BLaER1 (cell line): ENCODE measurements around the gene ULK4.

Experiments
- H3K27ac ChIP-seq: shearing (Covaris generic); formaldehyde crosslinking; 2 replicates; pipeline ENCODE4 v1.8.1; 2022
- H3K27me3 ChIP-seq: shearing (Covaris generic); formaldehyde crosslinking; 2 replicates; pipeline ENCODE4 v1.8.1; 2022
- H3K36me3 ChIP-seq: shearing (Covaris generic); formaldehyde crosslinking; 2 replicates; pipeline ENCODE4 v1.8.1; 2022
- H3K4me1 ChIP-seq: shearing (Covaris generic); formaldehyde crosslinking; 2 replicates; pipeline ENCODE4 v1.8.1; 2022
- H3K4me2 ChIP-seq: shearing (Covaris generic); formaldehyde crosslinking; 2 replicates; pipeline ENCODE4 v1.8.1; 2022
- H3K4me3 ChIP-seq: shearing (Covaris generic); formaldehyde crosslinking; 2 replicates; pipeline ENCODE4 v1.8.1; 2022
- H3K9ac ChIP-seq: shearing (Covaris generic); formaldehyde crosslinking; 2 replicates; pipeline ENCODE4 v1.8.1; 2022
- H3K9me3 ChIP-seq: shearing (Covaris generic); formaldehyde crosslinking; 2 replicates; pipeline ENCODE4 v1.8.1; 2022
- H4K20me1 ChIP-seq: shearing (Covaris generic); formaldehyde crosslinking; 2 replicates; pipeline ENCODE4 v1.8.1; 2022
- Cebpa-rat ChIP-seq: shearing (Covaris generic); IDR thresholded peaks from 2 replicates; pipeline ENCODE4 v1.8.1; 2022

The ULK4 gene

GRCh38 chr3:41357271-41357670 is 604.6 kb downstream of the ULK4 start:
- Histone ChIP-seq H3K27ac (no peak overlapping the region), H3K27me3 (no peaks in the 10 kb centered on the region), H3K4me1 (no peaks in the 10 kb centered on the region), H3K4me2 (no peak overlapping the region), H3K9ac (no peak overlapping the region), H3K9me3 (no peaks in the 10 kb centered on the region), H3K36me3 (no peaks in the 10 kb centered on the region), H3K4me3 (no peak overlapping the region), H4K20me1 (no peaks in the 10 kb centered on the region)
- TF ChIP-seq Cebpa-rat = no peak

- Histone ChIP-seq H3K9ac (no peak overlapping the region), H4K20me1 (no peaks in the 10 kb centered on the region), H3K4me3 (no peak overlapping the region), H3K4me1 (no peaks in the 10 kb centered on the region), H3K27me3 (no peaks in the 10 kb centered on the region), H3K4me2 (no peak overlapping the region), H3K9me3 (no peaks in the 10 kb centered on the region), H3K36me3 (no peaks in the 10 kb centered on the region), H3K27ac (no peak overlapping the region)
- no peak for TF ChIP-seq Cebpa-rat
These were observed 605.1 kb downstream of the ULK4 start for GRCh38 chr3:41356775-41357174.

GRCh38 chr3:41352510-41352909 is 609.4 kb downstream of the ULK4 start:
- Histone ChIP-seq H3K9me3 (no peaks in the 10 kb centered on the region), H3K9ac (no peak overlapping the region), H3K36me3 (no peaks in the 10 kb centered on the region), H3K4me1 (no peaks in the 10 kb centered on the region), H4K20me1 (no peaks in the 10 kb centered on the region), H3K4me3 (no peak overlapping the region), H3K27ac (no peak overlapping the region), H3K27me3 (no peaks in the 10 kb centered on the region), H3K4me2 (no peak overlapping the region)
- TF ChIP-seq Cebpa-rat = no peak

GRCh38 chr3:41350441-41350840 is 611.5 kb downstream of the ULK4 start:
- no peak overlapping the region for H3K9ac ChIP-seq
- no peaks in the 10 kb centered on the region for H3K36me3 ChIP-seq
- no peak for TF ChIP-seq Cebpa-rat
- no peaks in the 10 kb centered on the region for H3K27me3 ChIP-seq
- no peaks in the 10 kb centered on the region for H3K4me1 ChIP-seq
- no peaks in the 10 kb centered on the region for H4K20me1 ChIP-seq
- no peak overlapping the region for H3K4me3 ChIP-seq
- no peak overlapping the region for H3K27ac ChIP-seq
- no peaks in the 10 kb centered on the region for H3K9me3 ChIP-seq
- H3K4me2 ChIP-seq = no peak overlapping the region

GRCh38 chr3:41348401-41348800 is 613.5 kb downstream of the ULK4 start:
- no peaks in the 10 kb centered on the region for H3K27me3 ChIP-seq
- peaks cover 14% of the 10 kb centered on the region; the same call in 1 of the 2 replicates for H3K9me3 ChIP-seq
- TF ChIP-seq Cebpa-rat = no peak
- no peaks in the 10 kb centered on the region for H3K36me3 ChIP-seq
- no peaks in the 10 kb centered on the region for H3K4me1 ChIP-seq
- H3K9ac ChIP-seq = no peak overlapping the region
- no peak overlapping the region for H3K4me3 ChIP-seq
- H4K20me1 ChIP-seq = no peaks in the 10 kb centered on the region
- H3K27ac ChIP-seq = no peak overlapping the region
- no peak overlapping the region for H3K4me2 ChIP-seq

GRCh38 chr3:41346698-41347270 is 615.1 kb downstream of the ULK4 start:
- H3K9ac ChIP-seq = no peak overlapping the region
- H3K36me3 ChIP-seq = no peaks in the 10 kb centered on the region
- 0 out of 2 replicates have a peak, but pooled peaks cover 4% of the 10 kb centered on the region for H3K4me1 ChIP-seq
- TF ChIP-seq Cebpa-rat = no peak
- H3K9me3 ChIP-seq = peaks cover 14% of the 10 kb centered on the region; the same call in 1 of the 2 replicates
- H3K27me3 ChIP-seq = no peaks in the 10 kb centered on the region
- no peak overlapping the region for H3K27ac ChIP-seq
- H3K4me3 ChIP-seq = no peak overlapping the region
- H4K20me1 ChIP-seq = no peaks in the 10 kb centered on the region
- H3K4me2 ChIP-seq = no peak overlapping the region

GRCh38 chr3:41345788-41346187 is 616.1 kb downstream of the ULK4 start:
- Histone ChIP-seq H3K9ac (no peak overlapping the region), H3K27ac (no peak overlapping the region), H3K9me3 (peaks cover 14% of the 10 kb centered on the region; the same call in 1 of the 2 replicates), H3K36me3 (no peaks in the 10 kb centered on the region), H4K20me1 (no peaks in the 10 kb centered on the region), H3K4me3 (no peak overlapping the region), H3K4me2 (no peak overlapping the region), H3K4me1 (0 out of 2 replicates have a peak, but pooled peaks cover 4% of the 10 kb centered on the region), H3K27me3 (no peaks in the 10 kb centered on the region)
- no peak for TF ChIP-seq Cebpa-rat

GRCh38 chr3:41339758-41340157 is 622.1 kb downstream of the ULK4 start:
- no peak for TF ChIP-seq Cebpa-rat
- no peak overlapping the region for H3K27ac ChIP-seq
- no peaks in the 10 kb centered on the region for H4K20me1 ChIP-seq
- no peaks in the 10 kb centered on the region for H3K36me3 ChIP-seq
- no peak overlapping the region for H3K4me3 ChIP-seq
- no peak overlapping the region for H3K4me2 ChIP-seq
- H3K4me1 ChIP-seq = 0 out of 2 replicates have a peak, but pooled peaks cover 4% of the 10 kb centered on the region
- no peaks in the 10 kb centered on the region for H3K27me3 ChIP-seq
- no peak overlapping the region for H3K9ac ChIP-seq
- H3K9me3 ChIP-seq = peaks cover 9% of the 10 kb centered on the region; the same call in 1 of the 2 replicates

GRCh38 chr3:41338276-41338675 is 623.6 kb downstream of the ULK4 start:
- Histone ChIP-seq H3K9me3 (no peaks in the 10 kb centered on the region), H3K27me3 (no peaks in the 10 kb centered on the region), H4K20me1 (no peaks in the 10 kb centered on the region), H3K9ac (no peak overlapping the region), H3K36me3 (no peaks in the 10 kb centered on the region), H3K4me2 (no peak overlapping the region), H3K4me3 (no peak overlapping the region), H3K27ac (no peak overlapping the region), H3K4me1 (0 out of 2 replicates have a peak, but pooled peaks cover 4% of the 10 kb centered on the region)
- no peak for TF ChIP-seq Cebpa-rat

GRCh38 chr3:41334426-41334825 is 627.5 kb downstream of the ULK4 start:
- Histone ChIP-seq H3K27me3 (no peaks in the 10 kb centered on the region), H3K36me3 (no peaks in the 10 kb centered on the region), H3K9ac (no peak overlapping the region), H3K4me1 (no peaks in the 10 kb centered on the region), H3K9me3 (no peaks in the 10 kb centered on the region), H3K4me2 (no peak overlapping the region), H4K20me1 (no peaks in the 10 kb centered on the region), H3K27ac (no peak overlapping the region), H3K4me3 (no peak overlapping the region)
- TF ChIP-seq Cebpa-rat = no peak

- TF ChIP-seq Cebpa-rat = no peak
- H3K27ac ChIP-seq = no peak overlapping the region
- H3K36me3 ChIP-seq = no peaks in the 10 kb centered on the region
- H3K4me1 ChIP-seq = no peaks in the 10 kb centered on the region
- H3K4me3 ChIP-seq = no peak overlapping the region
- H3K27me3 ChIP-seq = no peaks in the 10 kb centered on the region
- H3K4me2 ChIP-seq = no peak overlapping the region
- H3K9me3 ChIP-seq = no peaks in the 10 kb centered on the region
- H3K9ac ChIP-seq = no peak overlapping the region
- H4K20me1 ChIP-seq = no peaks in the 10 kb centered on the region
These were observed 630.9 kb downstream of the ULK4 start for GRCh38 chr3:41331041-41331440.
